Urinary bladder (tissue), 4 donors: ENCODE results near the gene STAMBP. TPM values are rescaled to one million over a fixed set of nuclear protein-coding genes. Genes with fewer than 3 reads are reported as not detected.
"Not testable (repeated sequence)": the region's sequence is repeated elsewhere in the genome, so short reads cannot be mapped to it uniquely, and the experiment has no call there.

ENCODE experiments used
- DNase-seq: peaks from one replicate; pipeline ENCODE4 v3.0.0-alpha.2; 2015; ENCODE audit errors: extremely low spot score
- H3K27ac ChIP-seq: one replicate; pipeline ENCODE4 v1.5.1; 2013; ENCODE audit warnings: low read depth, mild to moderate bottlenecking, moderate library complexity
- H3K36me3 ChIP-seq: one replicate; pipeline ENCODE4 v1.6.1; 2013; ENCODE audit warnings: mild to moderate bottlenecking, moderate library complexity; ENCODE audit not compliant: insufficient read depth
- H3K4me1 ChIP-seq: one replicate; pipeline ENCODE4 v1.6.1; 2013; ENCODE audit warnings: mild to moderate bottlenecking, moderate library complexity; ENCODE audit not compliant: insufficient read depth
- H3K4me3 ChIP-seq: one replicate; pipeline ENCODE4 v1.5.1; 2013; ENCODE audit warnings: low read depth, low read length
- WGBS: extraction: QIAGEN DNeasy Blood & Tissue Kit; methylation state at CpG from one replicate; pipeline ENCODE4 v1.1.7; 2013; 5-methylcytosine and 5-hydroxymethylcytosine counted together
- polyA plus RNA-seq: library from polyadenylated mRNA; stranded (reverse); fragments of 200-250 nt; gene quantifications from one replicate; pipeline ENCODE4 v1.2.3, GENCODE V29; 2013
- total RNA-seq: library from RNA; depleted of rRNA; stranded (reverse); fragments of >200 nt; gene quantifications from one replicate; pipeline ENCODE4 v1.2.3, GENCODE V29; 2014
- donor health status: healthy with polysubstance abuse.
- donor health status: healthy.

The STAMBP gene
- total and polyA plus RNA-seq, 2 donors, result 30.4 to 35.2 TPM

DNA sequence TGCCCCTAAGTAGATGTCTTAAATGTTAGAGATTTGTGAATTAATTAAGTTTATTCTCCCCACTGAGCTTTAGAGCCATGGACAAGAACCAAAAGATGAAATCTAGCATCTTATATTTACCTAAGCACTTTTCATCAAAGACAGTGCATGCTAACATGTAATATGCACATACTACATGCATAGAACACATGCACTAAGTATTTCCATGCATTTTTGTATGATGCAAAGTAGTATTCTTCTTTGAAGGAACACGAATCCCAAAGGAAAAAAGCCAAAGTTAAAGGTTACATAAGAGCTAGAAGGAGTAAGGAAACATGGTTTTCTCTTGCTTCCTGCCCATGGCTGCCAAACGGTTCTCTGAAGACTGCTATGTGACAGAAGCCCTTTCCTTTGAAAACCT is 15.3 kb downstream of the STAMBP start:
- DNase-seq, result no peak
- WGBS, result 61% methylated on average over 2 of the region's 2 CpGs
- Histone ChIP-seq H3K4me3 (no peak overlapping the region), H3K36me3 (peaks cover 3% of the 10 kb centered on the region), H3K4me1 (no peaks in the 10 kb centered on the region), H3K27ac (no peak overlapping the region)

GRCh38 chr2:73850009-73850408 is 21.2 kb downstream of the STAMBP start:
- H3K36me3 ChIP-seq, result peaks cover 2% of the 10 kb centered on the region
- H3K4me1 ChIP-seq, result no peaks in the 10 kb centered on the region
- WGBS, result 90% methylated on average over 2 of the region's 2 CpGs
- DNase-seq, result no peak
- no peak overlapping the region for H3K27ac ChIP-seq
- no peak overlapping the region for H3K4me3 ChIP-seq

DNA sequence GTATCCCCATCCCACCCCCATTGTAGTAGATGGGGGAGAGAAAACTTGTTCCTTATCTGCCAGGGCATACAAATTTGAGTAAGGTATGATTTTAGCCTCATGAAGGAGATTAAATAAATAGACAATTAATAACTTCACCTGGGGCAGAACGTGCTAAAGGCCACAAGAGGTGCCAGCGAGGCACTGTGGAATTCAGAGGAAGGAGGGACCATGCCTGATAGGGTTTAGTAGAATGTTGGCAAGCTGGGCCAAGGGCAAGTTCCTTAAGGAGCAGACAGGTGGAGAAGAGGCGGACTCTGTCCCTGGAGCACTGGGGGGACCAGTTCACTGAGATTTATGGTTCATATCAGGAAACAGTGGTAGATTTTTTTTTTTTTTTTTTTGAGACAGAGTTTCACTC is 22.5 kb downstream of the STAMBP start:
- Histone ChIP-seq H3K36me3 (peaks cover under 1% of the 10 kb centered on the region), H3K4me3 (no peak overlapping the region), H3K27ac (no peak overlapping the region), H3K4me1 (no peaks in the 10 kb centered on the region)
- no peak for DNase-seq
- WGBS, result 78% methylated on average over 3 of the region's 3 CpGs

DNA sequence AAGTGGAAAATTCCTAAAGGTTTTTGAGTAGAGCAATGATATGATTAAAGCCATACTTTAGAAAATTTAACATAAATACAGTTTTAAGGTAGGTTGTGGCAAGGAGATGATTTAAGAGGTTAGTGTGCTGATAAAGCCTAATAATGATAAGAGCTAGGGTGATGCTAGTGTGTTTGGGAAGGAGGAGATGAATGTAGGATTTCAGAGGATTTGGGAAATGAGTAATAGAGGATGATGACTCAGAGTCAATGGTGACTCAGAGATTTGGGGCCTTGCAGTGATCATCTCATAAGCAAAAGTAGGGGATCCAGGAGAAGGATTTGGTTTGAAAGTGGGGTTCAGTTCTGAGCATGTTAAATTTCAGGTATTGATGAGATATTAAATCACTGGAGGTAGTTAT is 23.3 kb downstream of the STAMBP start:
- no peak overlapping the region for H3K27ac ChIP-seq

DNA sequence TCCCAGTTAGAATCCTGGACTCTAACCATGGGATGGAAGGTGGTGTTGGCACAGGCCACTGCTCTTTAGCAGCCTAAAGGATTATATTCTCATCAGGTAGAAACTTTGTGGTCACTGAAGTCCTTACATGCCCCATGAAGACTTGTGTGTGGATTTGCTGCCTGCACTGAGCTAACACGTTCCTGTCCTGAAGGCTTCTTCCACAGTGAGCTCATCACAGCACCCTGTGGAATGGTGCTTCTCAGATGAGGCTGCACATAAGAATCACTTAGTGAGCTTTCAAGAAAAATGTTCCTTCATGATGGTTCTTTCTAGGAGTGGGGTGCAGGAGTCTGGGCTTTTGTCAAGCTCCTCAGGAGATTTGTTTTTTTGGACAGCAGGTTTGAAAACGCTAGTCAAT is 26.8 kb downstream of the STAMBP start:
- H3K36me3 ChIP-seq, result no peaks in the 10 kb centered on the region
- no peaks in the 10 kb centered on the region for H3K4me1 ChIP-seq
- WGBS, result 86% methylated on average over 2 of the region's 2 CpGs
- no peak overlapping the region for H3K4me3 ChIP-seq
- no peak for DNase-seq
- no peak overlapping the region for H3K27ac ChIP-seq

More for the DNA sequence above, 23.3 kb downstream of the STAMBP start:
- no peak for DNase-seq
- Histone ChIP-seq H3K36me3 (no peaks in the 10 kb centered on the region), H3K4me1 (no peaks in the 10 kb centered on the region), H3K4me3 (no peak overlapping the region)

GRCh38 chr2:73856214-73856613 is 27.5 kb downstream of the STAMBP start:
- H3K36me3 ChIP-seq, result no peaks in the 10 kb centered on the region

GRCh38 chr2:73859721-73860586 is 31.2 kb downstream of the STAMBP start:
- 89% methylated on average over 6 of the region's 6 CpGs for WGBS
- H3K27ac ChIP-seq, result no peak overlapping the region
- no peaks in the 10 kb centered on the region for H3K36me3 ChIP-seq

More at GRCh38 chr2:73856214-73856613, 27.5 kb downstream of the STAMBP start:
- Histone ChIP-seq H3K27ac (no peak overlapping the region), H3K4me1 (no peaks in the 10 kb centered on the region), H3K4me3 (no peak overlapping the region)
- DNase-seq, result no peak

DNA sequence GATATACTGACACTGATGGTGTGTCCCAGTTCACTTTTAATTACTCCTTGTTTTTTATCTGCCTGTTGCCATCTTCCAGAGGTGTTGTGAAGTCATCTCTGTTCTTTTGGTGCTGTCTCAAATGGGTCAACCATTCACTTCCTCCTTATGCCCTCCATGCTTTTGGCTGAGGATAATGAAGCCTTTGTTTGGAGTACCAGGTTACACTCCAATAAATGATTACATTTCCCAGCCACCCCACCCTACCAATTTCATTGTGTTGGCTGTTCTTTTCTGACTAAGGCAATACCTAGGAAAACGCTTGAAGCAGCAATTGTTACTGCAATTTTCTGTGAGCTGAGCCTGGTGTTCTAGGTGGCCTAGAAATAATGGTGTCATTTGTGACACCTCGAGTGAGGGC is 34.2 kb downstream of the STAMBP start:
- no peaks in the 10 kb centered on the region for H3K4me1 ChIP-seq
- 86% methylated on average over 2 of the region's 2 CpGs for whole genome bisulfite sequencing
- no peak overlapping the region for H3K4me3 ChIP-seq
- no peak for DNase-seq
- H3K27ac ChIP-seq, result no peak overlapping the region
- no peaks in the 10 kb centered on the region for H3K36me3 ChIP-seq

More at GRCh38 chr2:73859721-73860586, 31.2 kb downstream of the STAMBP start:
- DNase-seq, result no peak
- Histone ChIP-seq H3K4me1 (no peaks in the 10 kb centered on the region), H3K4me3 (no peak overlapping the region)

GRCh38 chr2:73868204-73868978 is 39.6 kb downstream of the STAMBP start:
- no peaks in the 10 kb centered on the region for H3K4me1 ChIP-seq
- 90% methylated on average over 9 of the region's 9 CpGs for WGBS
- no peak overlapping the region for H3K27ac ChIP-seq
- DNase-seq, result no peak
- no peak overlapping the region for H3K4me3 ChIP-seq
- no peaks in the 10 kb centered on the region for H3K36me3 ChIP-seq

DNA sequence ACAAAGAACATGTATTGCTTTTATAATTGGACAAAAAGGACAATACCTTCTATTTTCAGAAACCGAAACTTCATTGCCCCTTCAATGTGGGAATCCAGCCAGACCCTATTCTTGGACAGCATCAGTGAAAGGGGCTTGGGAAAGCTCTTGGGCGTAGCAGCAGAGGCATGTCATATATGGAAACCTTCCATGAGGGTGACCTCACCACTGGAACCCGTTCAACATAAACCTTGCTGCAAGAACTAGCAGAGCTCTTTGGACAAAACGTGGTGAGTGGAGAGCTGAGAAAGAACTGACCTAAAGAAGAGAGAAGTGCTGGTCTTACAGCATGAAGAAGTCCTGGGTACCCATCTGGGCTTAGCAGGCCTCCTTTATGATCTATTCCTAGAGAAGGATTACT is 41.3 kb downstream of the STAMBP start:
- H3K27ac ChIP-seq, result no peak overlapping the region
- 21% methylated on average over 4 of the region's 4 CpGs for WGBS
- H3K4me3 ChIP-seq, result no peak overlapping the region
- DNase-seq, result peak; percentile 71
- H3K36me3 ChIP-seq, result no peaks in the 10 kb centered on the region
- H3K4me1 ChIP-seq, result no peaks in the 10 kb centered on the region

DNA sequence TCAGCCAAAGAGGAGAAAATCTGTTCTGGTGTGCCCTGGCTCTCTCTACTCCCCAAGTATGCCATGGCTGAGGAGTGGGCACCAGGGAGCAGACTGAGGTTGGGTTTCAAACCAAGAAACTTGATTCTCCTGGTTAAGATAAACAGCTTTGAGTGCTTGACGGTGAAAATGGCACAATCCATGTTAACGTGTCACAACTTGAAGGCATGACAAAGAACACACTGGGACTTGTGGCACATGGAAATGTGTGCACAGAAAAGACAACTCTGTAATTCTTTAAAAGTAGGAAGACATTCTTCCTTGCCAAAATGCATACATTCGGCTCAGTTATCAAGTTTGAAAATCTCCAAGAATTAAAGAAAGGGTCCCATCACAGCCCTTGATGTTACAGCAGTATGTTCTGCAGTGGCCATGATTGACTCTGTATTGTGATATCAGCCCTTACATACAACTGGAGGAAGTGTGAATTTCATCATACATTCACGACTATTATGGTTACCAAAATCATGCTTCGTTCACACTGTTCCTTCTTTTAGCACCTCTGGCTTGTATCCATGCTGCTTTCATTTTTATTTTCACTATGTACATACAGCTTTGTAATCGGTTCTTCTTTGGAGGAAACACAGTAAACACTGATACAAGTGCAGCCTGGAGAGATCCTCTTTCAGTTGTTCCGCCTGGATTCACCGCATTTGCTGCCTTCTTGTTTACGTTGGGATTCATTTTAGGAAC is 48.5 kb downstream of the STAMBP start:
- H3K36me3 ChIP-seq, result no peaks in the 10 kb centered on the region
- WGBS, result 34% methylated on average over 9 of the region's 9 CpGs
- no peaks in the 10 kb centered on the region for H3K4me1 ChIP-seq
- H3K4me3 ChIP-seq, result no peak overlapping the region
- no peak for DNase-seq
- no peak overlapping the region for H3K27ac ChIP-seq

DNA sequence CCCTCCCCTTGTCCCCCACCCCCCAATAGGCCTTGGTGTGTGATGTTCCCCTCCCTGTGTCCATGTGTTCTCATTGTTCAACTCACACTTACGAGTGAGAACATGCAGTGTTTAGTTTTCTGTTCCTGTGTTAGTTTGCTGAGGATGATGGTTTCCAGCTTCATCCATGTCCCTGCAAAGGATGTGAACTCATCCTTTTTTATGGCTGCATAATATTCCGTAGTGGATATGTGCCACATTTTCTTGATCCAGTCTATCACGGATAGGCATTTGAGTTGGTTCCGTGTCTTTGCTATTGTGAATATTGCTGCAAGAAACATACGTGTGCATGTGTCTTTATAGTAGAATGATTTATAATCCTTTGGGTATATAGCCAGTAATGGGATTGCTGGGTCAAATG is 49.2 kb downstream of the STAMBP start:
- not testable (repeated sequence) for H3K36me3 ChIP-seq, H3K4me1 ChIP-seq, DNase-seq, H3K27ac ChIP-seq, H3K4me3 ChIP-seq
- 88% methylated on average over 5 of the region's 5 CpGs for WGBS

- Histone ChIP-seq H3K4me3 (no peak overlapping the region), H3K4me1 (no peaks in the 10 kb centered on the region), H3K36me3 (no peaks in the 10 kb centered on the region), H3K27ac (no peak overlapping the region)
- 69% methylated on average over 2 of the region's 2 CpGs for WGBS
- no peak for DNase-seq
Measured at GRCh38 chr2:73885406-73885805, 56.6 kb downstream of the STAMBP start.
